DND-41 (cell line): Measurements from ENCODE around the gene REEP1.

ENCODE experiments used
- ATAC-seq: fragments of 200-7000 bp; cut with Tn5 transposase; 3 replicates; pipeline ENCODE4 v1.9.1; 2021; ENCODE audit warnings: low read depth; ENCODE audit not compliant: insufficient read depth
- DNase-seq: peaks from one replicate; pipeline ENCODE4 v3.0.0-alpha.2; 2020
- H2AFZ ChIP-seq: 2 replicates; pipeline ENCODE4 v1.6.0; 2012; ENCODE audit warnings: low read depth, low read length
- H3K27ac ChIP-seq: 2 replicates; pipeline ENCODE4 v1.5.1; 2012; ENCODE audit warnings: low read length, inconsistent platforms
- H3K27me3 ChIP-seq: fragments of 200-600 bp; sonication (generic); 2 replicates; pipeline ENCODE4 v1.6.0; 2012; ENCODE audit warnings: low read length, mild to moderate bottlenecking, inconsistent platforms; ENCODE audit not compliant: insufficient read depth, poor library complexity
- H3K36me3 ChIP-seq: 2 replicates; pipeline ENCODE4 v1.5.1; 2012; ENCODE audit warnings: low read length, inconsistent platforms; ENCODE audit not compliant: insufficient read depth
- H3K4me1 ChIP-seq: 2 replicates; pipeline ENCODE4 v1.5.1; 2012; ENCODE audit warnings: mild to moderate bottlenecking, low read length; ENCODE audit not compliant: insufficient read depth
- H3K4me2 ChIP-seq: 2 replicates; pipeline ENCODE4 v1.6.0; 2012; ENCODE audit warnings: mild to moderate bottlenecking, moderate library complexity, low read length, inconsistent platforms; ENCODE audit not compliant: insufficient read depth
- H3K4me3 ChIP-seq, 2 experiments: fragments of 200-600 bp in 1 of 2; shearing (Covaris generic) in 1 of 2; 2 replicates each; pipeline ENCODE4 v1.5.1; 2012 to 2016; ENCODE audit warnings: inconsistent platforms in 2 of 2, low read length in 2 of 2, mild to moderate bottlenecking in 2 of 2, low read depth in 1 of 2, moderate library complexity in 1 of 2
- H3K79me2 ChIP-seq: 2 replicates; pipeline ENCODE4 v1.6.0; 2012; ENCODE audit warnings: low read length, inconsistent platforms; ENCODE audit not compliant: insufficient read depth
- H3K9ac ChIP-seq: 2 replicates; pipeline ENCODE4 v1.6.0; 2012; ENCODE audit warnings: low read depth, mild to moderate bottlenecking, inconsistent platforms, low read length, moderate library complexity
- H3K9me3 ChIP-seq: 2 replicates; pipeline ENCODE4 v1.5.1; 2012; ENCODE audit warnings: low read length, moderate library complexity, mild to moderate bottlenecking, inconsistent platforms; ENCODE audit not compliant: insufficient read depth, severe bottlenecking
- H4K20me1 ChIP-seq: 2 replicates; pipeline ENCODE4 v1.6.0; 2012; ENCODE audit warnings: low read length; ENCODE audit not compliant: insufficient read depth
- EZH2 ChIP-seq: IDR thresholded peaks from 3 replicates; pipeline ENCODE4 v1.6.1; 2012; ENCODE audit warnings: borderline replicate concordance, low read depth, mild to moderate bottlenecking, moderate library complexity, low read length, inconsistent platforms; ENCODE audit not compliant: severe bottlenecking
- TF ChIP-seq, protein P1 (sequence below): IDR thresholded peaks from 2 replicates; pipeline ENCODE4 v1.5.1; 2012; ENCODE audit warnings: borderline replicate concordance, low read length, moderate library complexity, mild to moderate bottlenecking; ENCODE audit not compliant: poor library complexity, severe bottlenecking; ENCODE audit errors: extremely low read depth

Gene REEP1

DNA sequence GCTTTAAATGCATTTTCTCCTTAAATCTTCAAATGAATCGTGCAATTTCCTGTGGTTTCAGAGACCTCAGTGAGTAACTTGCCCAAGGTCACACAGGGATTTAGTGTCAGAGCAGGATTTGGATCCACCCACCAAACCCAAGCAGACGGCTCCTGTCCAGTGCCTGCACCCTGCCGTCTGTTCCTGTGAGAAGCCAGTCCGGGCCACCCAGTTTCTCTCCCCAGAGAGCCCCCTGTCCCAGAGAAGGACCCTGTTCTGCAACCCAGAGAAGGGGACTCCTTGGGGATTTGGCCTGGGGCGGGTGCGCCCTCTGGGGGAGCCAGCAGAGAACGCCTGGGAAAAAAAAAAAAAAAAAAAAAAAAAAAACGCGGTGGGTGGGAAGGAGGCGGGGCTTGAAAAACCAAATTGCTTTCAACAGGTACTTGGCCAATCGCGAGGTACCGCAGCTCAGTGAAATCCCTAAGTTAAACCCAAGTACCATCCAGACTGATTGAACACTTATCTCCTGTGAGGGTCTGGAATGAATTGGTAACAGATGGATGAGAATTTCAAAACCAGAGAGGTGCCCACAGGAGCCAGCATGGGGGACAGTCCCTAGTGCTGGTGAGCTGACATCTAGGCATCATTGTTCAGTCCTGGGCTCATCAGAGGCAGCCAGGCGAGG, 30.9 kb upstream of the REEP1 start:
- H3K9ac ChIP-seq = no peak overlapping the region
- H3K79me2 ChIP-seq = no peaks in the 10 kb centered on the region
- H4K20me1 ChIP-seq = no peaks in the 10 kb centered on the region
- DNase-seq (peak; percentile 24), ATAC-seq (peak; percentile 40; the same call in 1 of the 3 replicates)
- no peak overlapping the region for H3K4me2 ChIP-seq
- H3K27ac ChIP-seq = no peak overlapping the region
- TF ChIP-seq, protein P1, sequence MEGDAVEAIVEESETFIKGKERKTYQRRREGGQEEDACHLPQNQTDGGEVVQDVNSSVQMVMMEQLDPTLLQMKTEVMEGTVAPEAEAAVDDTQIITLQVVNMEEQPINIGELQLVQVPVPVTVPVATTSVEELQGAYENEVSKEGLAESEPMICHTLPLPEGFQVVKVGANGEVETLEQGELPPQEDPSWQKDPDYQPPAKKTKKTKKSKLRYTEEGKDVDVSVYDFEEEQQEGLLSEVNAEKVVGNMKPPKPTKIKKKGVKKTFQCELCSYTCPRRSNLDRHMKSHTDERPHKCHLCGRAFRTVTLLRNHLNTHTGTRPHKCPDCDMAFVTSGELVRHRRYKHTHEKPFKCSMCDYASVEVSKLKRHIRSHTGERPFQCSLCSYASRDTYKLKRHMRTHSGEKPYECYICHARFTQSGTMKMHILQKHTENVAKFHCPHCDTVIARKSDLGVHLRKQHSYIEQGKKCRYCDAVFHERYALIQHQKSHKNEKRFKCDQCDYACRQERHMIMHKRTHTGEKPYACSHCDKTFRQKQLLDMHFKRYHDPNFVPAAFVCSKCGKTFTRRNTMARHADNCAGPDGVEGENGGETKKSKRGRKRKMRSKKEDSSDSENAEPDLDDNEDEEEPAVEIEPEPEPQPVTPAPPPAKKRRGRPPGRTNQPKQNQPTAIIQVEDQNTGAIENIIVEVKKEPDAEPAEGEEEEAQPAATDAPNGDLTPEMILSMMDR = peak; percentile 42
- no peak for TF ChIP-seq EZH2
- H3K4me3 ChIP-seq = no peak overlapping the region
- no peak overlapping the region for H2AFZ ChIP-seq
- no peaks in the 10 kb centered on the region for H3K27me3 ChIP-seq
- no peaks in the 10 kb centered on the region for H3K36me3 ChIP-seq
- H3K9me3 ChIP-seq = no peaks in the 10 kb centered on the region
- 0 out of 2 replicates have a peak, but pooled peaks cover 3% of the 10 kb centered on the region for H3K4me1 ChIP-seq

DNA sequence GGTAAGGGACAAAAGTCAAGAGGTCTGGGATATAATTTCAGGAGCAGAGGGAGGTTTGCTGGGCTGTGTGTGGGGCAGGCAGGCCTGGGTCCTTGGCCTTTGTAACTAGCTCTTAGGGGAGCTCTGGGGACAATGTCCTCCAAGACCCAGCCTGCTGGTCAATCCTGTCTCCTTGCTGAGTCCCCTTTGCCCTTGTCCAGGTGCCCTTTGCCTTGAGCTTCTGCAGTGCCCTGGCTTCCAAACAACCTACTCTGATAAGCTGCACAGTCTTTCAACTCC, 30.0 kb upstream of the REEP1 start:
- Histone ChIP-seq H3K79me2 (no peaks in the 10 kb centered on the region), H3K4me2 (no peak overlapping the region), H3K27ac (no peak overlapping the region), H3K9ac (no peak overlapping the region), H3K27me3 (no peaks in the 10 kb centered on the region), H3K4me3 (no peak overlapping the region), H3K9me3 (no peaks in the 10 kb centered on the region), H3K4me1 (0 out of 2 replicates have a peak, but pooled peaks cover 3% of the 10 kb centered on the region), H3K36me3 (no peaks in the 10 kb centered on the region), H4K20me1 (no peaks in the 10 kb centered on the region), H2AFZ (no peak overlapping the region)
- DNase-seq = no peak
- no peak for ATAC-seq
- TF ChIP-seq, protein P1 = no peak
- no peak for TF ChIP-seq EZH2

DNA sequence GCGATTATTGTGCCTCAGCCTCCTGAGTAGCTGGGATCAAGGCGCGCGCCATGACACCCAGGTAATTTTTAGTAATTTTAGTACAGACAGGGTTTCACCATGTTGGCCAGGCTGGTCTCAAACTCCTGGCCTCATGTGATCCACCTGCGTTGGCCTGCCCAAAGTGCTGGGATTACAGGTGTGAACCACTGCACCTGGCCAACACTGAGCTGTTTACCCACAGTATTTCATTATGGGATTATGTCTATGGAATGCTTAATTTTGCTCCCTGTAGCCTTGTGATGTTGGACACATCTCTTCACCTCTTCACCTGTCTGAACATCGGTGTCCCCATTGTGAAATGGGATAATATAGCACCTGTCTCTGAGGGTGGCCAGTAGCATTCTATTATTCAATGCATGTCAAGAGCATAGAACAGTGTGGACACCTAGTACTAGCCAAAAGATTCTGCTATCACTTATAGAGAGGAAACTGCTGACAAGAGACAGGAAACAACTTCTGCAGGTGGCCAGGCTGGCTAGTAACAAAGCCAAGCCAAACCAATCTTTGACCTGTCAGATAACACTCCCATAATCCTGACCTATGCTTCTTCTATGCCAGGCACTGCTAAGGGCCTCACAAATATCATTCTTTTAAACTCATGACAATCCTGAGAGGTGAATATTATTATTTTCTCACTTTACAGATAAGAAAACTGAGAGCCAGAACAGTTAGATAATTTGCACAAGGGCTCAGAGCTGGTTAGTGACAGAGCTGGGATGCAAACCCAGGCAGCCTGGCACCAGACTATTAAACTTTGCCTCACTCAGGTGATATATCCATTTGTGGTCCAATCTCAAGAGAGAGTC, 29.4 kb upstream of the REEP1 start:
- Histone ChIP-seq H3K27me3 (no peaks in the 10 kb centered on the region), H3K36me3 (no peaks in the 10 kb centered on the region), H4K20me1 (no peaks in the 10 kb centered on the region), H3K4me2 (no peak overlapping the region), H2AFZ (no peak overlapping the region), H3K4me3 (no peak overlapping the region), H3K79me2 (no peaks in the 10 kb centered on the region), H3K4me1 (0 out of 2 replicates have a peak, but pooled peaks cover 3% of the 10 kb centered on the region), H3K27ac (no peak overlapping the region), H3K9ac (no peak overlapping the region), H3K9me3 (no peaks in the 10 kb centered on the region)
- ATAC-seq = no peak
- TF ChIP-seq, protein P1 = no peak
- TF ChIP-seq EZH2 = no peak
- no peak for DNase-seq
